K562 (cell line): Measurements from ENCODE around the gene MED20. TPM values are rescaled to one million over a fixed set of nuclear protein-coding genes. Genes with fewer than 3 reads are reported as not detected.
A peak's percentile ranks its signal among the peaks of the same experiment; 100 is the strongest.

Experiments used
- ASH1L ChIP-seq: fragments of 450-650 bp; IDR thresholded peaks from 2 replicates; pipeline ENCODE4 v1.6.1; 2018; ENCODE audit warnings: borderline replicate concordance, mild to moderate bottlenecking, low read depth; ENCODE audit not compliant: partially characterized antibody
- DPF2 ChIP-seq: fragments of 450-650 bp; IDR thresholded peaks from 2 replicates; pipeline ENCODE4 v1.6.1; 2016
- ELF1 ChIP-seq: fragments of 200-800 bp; sonication (Bioruptor generic); IDR thresholded peaks from 2 replicates; pipeline ENCODE4 v1.6.1; 2016; ENCODE audit warnings: missing genetic modification characterization, missing compliant biosample characterization
- ELF2 ChIP-seq: fragments of 250-450 bp; sonication (Bioruptor Pico); IDR thresholded peaks from 2 replicates; pipeline ENCODE4 v1.5.0; 2021; ENCODE audit warnings: mild to moderate bottlenecking
- MAFK ChIP-seq: IDR thresholded peaks from 2 replicates; pipeline ENCODE4 v1.6.1; 2011; ENCODE audit warnings: low read length, improper control_type of control experiment
- NFRKB ChIP-seq: fragments of 450-650 bp; IDR thresholded peaks from 2 replicates; pipeline ENCODE4 v1.6.1; 2016; ENCODE audit warnings: low read depth
- NR2C1 ChIP-seq, 2 experiments: fragments of 450-650 bp; IDR thresholded peaks; 2 replicates each; pipeline ENCODE4 v1.6.1; 2017; ENCODE audit warnings: mild to moderate bottlenecking in 2 of 2, antibody characterized with exemption in 1 of 2, inconsistent platforms in 1 of 2, missing compliant biosample characterization in 1 of 2, missing genetic modification characterization in 1 of 2
- SRF ChIP-seq, 2 experiments: fragments of 250-450, 450-650 bp in 1 of 2; sonication (Bioruptor Pico) in 1 of 2; sonication (generic) in 1 of 2; formaldehyde crosslinking; IDR thresholded peaks; 2 replicates each; pipeline versions ENCODE4 v1.5.0 to v1.5.1; 2020 to 2022; ENCODE audit warnings: mild to moderate bottlenecking in 1 of 2, missing genetic modification reagents in 1 of 2
- TAL1 ChIP-seq: fragments of 450-650 bp; IDR thresholded peaks from 2 replicates; pipeline ENCODE4 v1.6.1; 2016; ENCODE audit warnings: mild to moderate bottlenecking
- polyA plus RNA-seq, 8 experiments: library from polyadenylated mRNA; depleted of rRNA in 4 of 8; stranded (reverse) in 5 of 8; unstranded in 3 of 8; fragments of >200 nt; fragmentation: Nextera tagmentation in 2 of 8; fragmentation: Illumina TruSeq in 1 of 8; extraction: Ambion mirVana in 2 of 8; extraction: Trizol in 1 of 8; gene quantifications; 2 replicates each; pipeline versions ENCODE4 v1.2.1 to v1.2.3, GENCODE V29; 2011 to 2014; ENCODE audit warnings: inconsistent platforms in 1 of 8, missing spikeins in 1 of 8
- total RNA-seq, 7 experiments: library from RNA; depleted of rRNA in 6 of 7; stranded (reverse); fragments of >200 nt in 6 of 7; fragmentation: Illumina TruSeq in 2 of 7; extraction: Trizol in 2 of 7; gene quantifications; 2 replicates each; pipeline versions ENCODE4 v1.2.1 to v1.2.3, GENCODE V29; 2011 to 2021; ENCODE audit warnings: low replicate concordance in 1 of 7
- TF ChIP-seq, protein P1 (sequence below), 3 experiments: IDR thresholded peaks in 2 of 3; conservative IDR thresholded peaks in 1 of 3; 2 replicates each; pipeline ENCODE4 v1.5.1; 2011 to 2012; ENCODE audit warnings: low read length in 3 of 3, mild to moderate bottlenecking in 3 of 3, control low read depth in 2 of 3, improper control_type of control experiment in 1 of 3, inconsistent platforms in 1 of 3, low read depth in 1 of 3, mixed read lengths in 1 of 3, moderate library complexity in 1 of 3; ENCODE audit not compliant: insufficient read depth in 2 of 3
- TF ChIP-seq, protein P2 (sequence below), 2 experiments: fragments of 450-650 bp in 1 of 2; sonication (generic) in 1 of 2; formaldehyde crosslinking in 1 of 2; IDR thresholded peaks in 1 of 2; conservative IDR thresholded peaks in 1 of 2; 2 replicates each; pipeline versions ENCODE4 v1.6.1 to v1.8.1; 2016 to 2023; ENCODE audit warnings: mild to moderate bottlenecking in 2 of 2, moderate library complexity in 2 of 2, inconsistent platforms in 1 of 2, missing genetic modification reagents in 1 of 2
- TF ChIP-seq, protein P3 (sequence below), 2 experiments: fragments of 450-650 bp in 1 of 2; sonication (generic) in 1 of 2; formaldehyde crosslinking in 1 of 2; IDR thresholded peaks; 2 replicates each; pipeline versions ENCODE4 v1.7.1 to v1.9.0; 2016 to 2022; ENCODE audit warnings: inconsistent platforms in 1 of 2, mild to moderate bottlenecking in 1 of 2, missing genetic modification reagents in 1 of 2

Gene MED20
- total and polyA plus RNA-seq, 9 of the 15 experiments (the other 6 are each of a cell fraction or from before 2014, with no cell fraction given) = 27.3 to 80.9 (median 46.0) TPM

DNA sequence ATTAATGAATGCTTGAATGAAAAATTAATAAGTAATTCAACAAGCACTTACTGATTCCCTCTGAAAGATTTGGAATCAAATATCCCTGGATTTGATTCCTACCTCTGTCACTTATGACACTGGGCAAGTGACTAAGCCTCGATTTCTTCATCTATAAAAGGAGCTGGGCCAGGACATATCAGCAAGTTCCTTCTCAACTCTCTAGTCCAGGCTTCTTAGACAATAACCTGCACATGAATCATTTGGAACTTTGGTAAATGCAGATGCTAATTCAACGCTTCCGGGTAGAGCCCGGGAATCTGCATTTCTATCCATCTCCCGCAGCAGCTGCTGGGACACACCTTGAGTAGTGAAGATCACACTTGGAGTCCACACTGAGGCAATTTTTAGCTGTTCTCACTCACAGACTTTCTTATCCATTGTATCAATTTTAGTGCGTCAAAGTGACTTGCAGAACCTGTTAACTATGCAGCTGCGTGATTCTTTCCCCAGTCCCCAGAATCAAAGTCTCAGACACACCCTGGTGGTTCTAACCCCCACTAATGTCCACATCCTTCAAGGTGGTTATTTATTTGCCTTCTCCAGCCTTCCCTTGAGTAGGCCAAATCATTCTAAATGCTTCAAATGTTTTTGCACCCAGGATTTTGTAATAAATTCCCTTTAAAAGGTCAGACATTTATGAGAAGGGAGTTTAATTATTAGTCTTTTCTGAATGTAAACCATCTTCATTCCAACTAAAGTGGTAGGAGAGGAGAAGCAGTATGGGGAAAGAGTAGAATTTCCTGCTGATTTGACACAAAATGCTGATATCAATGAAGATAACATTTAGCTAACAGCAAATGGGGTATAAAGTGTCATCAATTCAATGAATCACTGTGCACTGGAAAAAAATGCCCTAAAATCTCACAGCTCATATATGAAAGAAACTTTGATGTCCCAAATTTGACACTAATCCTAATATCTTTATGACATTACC is 46.7 kb upstream of the MED20 start (continued):
- TF ChIP-seq SRF (CRISPR knock-in tag; IDR thresholded peaks at IDR 0.05) (0 out of 4 replicates have a peak, but pooled peaks of 1 of the 2 experiments have one; percentile 9), NFRKB (peak; percentile 65; the same call in 1 of the 2 replicates), NR2C1 (IDR thresholded peaks at IDR 0.05) (no peak), NR2C1 (tag; IDR thresholded peaks at IDR 0.05) (0 out of 2 replicates have a peak, but pooled peaks have one; percentile 9), DPF2 (peak; percentile 78), MAFK (peak; percentile 43; the same call in 1 of the 2 replicates), ELF1 (peak; percentile 96), ASH1L (peak; percentile 59), ELF2 (peak; percentile 89), TAL1 (peak; percentile 9; the same call in 1 of the 2 replicates)
- TF ChIP-seq, protein P1, sequence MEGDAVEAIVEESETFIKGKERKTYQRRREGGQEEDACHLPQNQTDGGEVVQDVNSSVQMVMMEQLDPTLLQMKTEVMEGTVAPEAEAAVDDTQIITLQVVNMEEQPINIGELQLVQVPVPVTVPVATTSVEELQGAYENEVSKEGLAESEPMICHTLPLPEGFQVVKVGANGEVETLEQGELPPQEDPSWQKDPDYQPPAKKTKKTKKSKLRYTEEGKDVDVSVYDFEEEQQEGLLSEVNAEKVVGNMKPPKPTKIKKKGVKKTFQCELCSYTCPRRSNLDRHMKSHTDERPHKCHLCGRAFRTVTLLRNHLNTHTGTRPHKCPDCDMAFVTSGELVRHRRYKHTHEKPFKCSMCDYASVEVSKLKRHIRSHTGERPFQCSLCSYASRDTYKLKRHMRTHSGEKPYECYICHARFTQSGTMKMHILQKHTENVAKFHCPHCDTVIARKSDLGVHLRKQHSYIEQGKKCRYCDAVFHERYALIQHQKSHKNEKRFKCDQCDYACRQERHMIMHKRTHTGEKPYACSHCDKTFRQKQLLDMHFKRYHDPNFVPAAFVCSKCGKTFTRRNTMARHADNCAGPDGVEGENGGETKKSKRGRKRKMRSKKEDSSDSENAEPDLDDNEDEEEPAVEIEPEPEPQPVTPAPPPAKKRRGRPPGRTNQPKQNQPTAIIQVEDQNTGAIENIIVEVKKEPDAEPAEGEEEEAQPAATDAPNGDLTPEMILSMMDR (IDR thresholded peaks at IDR 0.05 in 2 of 3, conservative IDR thresholded peaks at IDR 0.05 in 1 of 3; ENCODE audit: insufficient read depth in 2 of 3, low read depth in 1 of 3, low read length in 3 of 3) = peak in 1 of 3 experiments; percentile 36; a peak in 2 of 6 replicates
- TF ChIP-seq, protein P2, sequence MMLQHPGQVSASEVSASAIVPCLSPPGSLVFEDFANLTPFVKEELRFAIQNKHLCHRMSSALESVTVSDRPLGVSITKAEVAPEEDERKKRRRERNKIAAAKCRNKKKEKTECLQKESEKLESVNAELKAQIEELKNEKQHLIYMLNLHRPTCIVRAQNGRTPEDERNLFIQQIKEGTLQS (IDR thresholded peaks at IDR 0.05) = 0 out of 2 replicates have a peak, but pooled peaks have one; percentile 50
- TF ChIP-seq, protein P2 (CRISPR knock-in tag; conservative IDR thresholded peaks at IDR 0.05) = no peak; the same call in 1 of the 2 replicates
- TF ChIP-seq, protein P3, sequence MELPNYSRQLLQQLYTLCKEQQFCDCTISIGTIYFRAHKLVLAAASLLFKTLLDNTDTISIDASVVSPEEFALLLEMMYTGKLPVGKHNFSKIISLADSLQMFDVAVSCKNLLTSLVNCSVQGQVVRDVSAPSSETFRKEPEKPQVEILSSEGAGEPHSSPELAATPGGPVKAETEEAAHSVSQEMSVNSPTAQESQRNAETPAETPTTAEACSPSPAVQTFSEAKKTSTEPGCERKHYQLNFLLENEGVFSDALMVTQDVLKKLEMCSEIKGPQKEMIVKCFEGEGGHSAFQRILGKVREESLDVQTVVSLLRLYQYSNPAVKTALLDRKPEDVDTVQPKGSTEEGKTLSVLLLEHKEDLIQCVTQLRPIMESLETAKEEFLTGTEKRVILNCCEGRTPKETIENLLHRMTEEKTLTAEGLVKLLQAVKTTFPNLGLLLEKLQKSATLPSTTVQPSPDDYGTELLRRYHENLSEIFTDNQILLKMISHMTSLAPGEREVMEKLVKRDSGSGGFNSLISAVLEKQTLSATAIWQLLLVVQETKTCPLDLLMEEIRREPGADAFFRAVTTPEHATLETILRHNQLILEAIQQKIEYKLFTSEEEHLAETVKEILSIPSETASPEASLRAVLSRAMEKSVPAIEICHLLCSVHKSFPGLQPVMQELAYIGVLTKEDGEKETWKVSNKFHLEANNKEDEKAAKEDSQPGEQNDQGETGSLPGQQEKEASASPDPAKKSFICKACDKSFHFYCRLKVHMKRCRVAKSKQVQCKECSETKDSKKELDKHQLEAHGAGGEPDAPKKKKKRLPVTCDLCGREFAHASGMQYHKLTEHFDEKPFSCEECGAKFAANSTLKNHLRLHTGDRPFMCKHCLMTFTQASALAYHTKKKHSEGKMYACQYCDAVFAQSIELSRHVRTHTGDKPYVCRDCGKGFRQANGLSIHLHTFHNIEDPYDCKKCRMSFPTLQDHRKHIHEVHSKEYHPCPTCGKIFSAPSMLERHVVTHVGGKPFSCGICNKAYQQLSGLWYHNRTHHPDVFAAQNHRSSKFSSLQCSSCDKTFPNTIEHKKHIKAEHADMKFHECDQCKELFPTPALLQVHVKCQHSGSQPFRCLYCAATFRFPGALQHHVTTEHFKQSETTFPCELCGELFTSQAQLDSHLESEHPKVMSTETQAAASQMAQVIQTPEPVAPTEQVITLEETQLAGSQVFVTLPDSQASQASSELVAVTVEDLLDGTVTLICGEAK (IDR thresholded peaks at IDR 0.05) = 0 out of 2 replicates have a peak, but pooled peaks have one; percentile 45
- TF ChIP-seq, protein P3 (CRISPR knock-in tag; IDR thresholded peaks at IDR 0.05) = no peak
